Activated CD4-positive, alpha-beta T cell treated with anti-CD3 and anti-CD28 coated beads for 1 hour (primary cell): ENCODE measurements around the gene PDIK1L.

Source experiments
- DNase-seq: peaks from one replicate; pipeline ENCODE4 v3.0.0-alpha.2; 2020

Gene PDIK1L

GRCh38 chr1:26111530-26112406 lies at the start of gene PDIK1L:
Gene PDIK1L (plus strand): TSS chr1:26111824. CDS start chr1:26114309, 2,485 bp downstream.
- peak; percentile 93 for DNase-seq

- no peak for DNase-seq
Measured at GRCh38 chr1:26064553-26064952, 47.1 kb upstream of the PDIK1L start.

GRCh38 chr1:26066160-26066559 lies 45.5 kb upstream of the PDIK1L start:
- DNase-seq, result no peak

- DNase-seq, result no peak
Measured at GRCh38 chr1:26066857-26067256, 44.8 kb upstream of the PDIK1L start.

- DNase-seq, result no peak
Measured at GRCh38 chr1:26067432-26067911, 44.2 kb upstream of the PDIK1L start, which contains the start of gene TRIM63. Gene TRIM63 (minus strand): TSS chr1:26067630. CDS start chr1:26067494, 136 bp downstream.

GRCh38 chr1:26069941-26070295 lies 41.7 kb upstream of the PDIK1L start:
- DNase-seq, result no peak

GRCh38 chr1:26070296-26070962 lies 41.2 kb upstream of the PDIK1L start:
- no peak for DNase-seq

GRCh38 chr1:26070963-26071342 lies 40.7 kb upstream of the PDIK1L start:
- DNase-seq, result no peak

- no peak for DNase-seq
Measured at GRCh38 chr1:26072305-26072704, 39.3 kb upstream of the PDIK1L start.

- DNase-seq, result no peak
Measured at GRCh38 chr1:26075421-26076144, 36.0 kb upstream of the PDIK1L start.

GRCh38 chr1:26077524-26077923 lies 34.1 kb upstream of the PDIK1L start:
- DNase-seq, result no peak

GRCh38 chr1:26078286-26079177 lies 33.1 kb upstream of the PDIK1L start:
- no peak for DNase-seq

- no peak for DNase-seq
Measured at GRCh38 chr1:26079178-26079563, 32.5 kb upstream of the PDIK1L start.

GRCh38 chr1:26079960-26080814 lies 31.4 kb upstream of the PDIK1L start:
- DNase-seq, result no peak

- DNase-seq, result no peak
Measured at GRCh38 chr1:26081267-26082019, 30.2 kb upstream of the PDIK1L start.

- no peak for DNase-seq
Measured at GRCh38 chr1:26082020-26082350, 29.6 kb upstream of the PDIK1L start.

- DNase-seq, result no peak
Measured at GRCh38 chr1:26083208-26083607, 28.4 kb upstream of the PDIK1L start.

- no peak for DNase-seq
Measured at GRCh38 chr1:26084091-26084561, 27.5 kb upstream of the PDIK1L start.

GRCh38 chr1:26084844-26085243 lies 26.8 kb upstream of the PDIK1L start:
- DNase-seq, result no peak

- no peak for DNase-seq
Measured at GRCh38 chr1:26089125-26089524, 22.5 kb upstream of the PDIK1L start.

- no peak for DNase-seq
Measured at GRCh38 chr1:26090893-26091292, 20.7 kb upstream of the PDIK1L start.
